ENCODE results near the gene LRRC15. TPM values are rescaled to one million over a fixed set of nuclear protein-coding genes. Genes with fewer than 3 reads are reported as not detected.

LRRC15 gene
- total and polyA plus RNA-seq, 7 donors, result 0.01 to 0.09 (median 0.04) TPM; not detected in 4

- WGBS, 3 donors, result 61 to 72% (median 64%) methylated on average over 2 of the region's 2 CpGs
- ATAC-seq, result no peak
- intact Hi-C loops (cut with DNase I), result loop anchor here in 1 of 2 donors (1.0 kb wide), 1 partner anchor 26 kb away; no protein-coding TSS in a partner anchor
- peaks cover 15% of the 10 kb centered on the region for H3K4me1 ChIP-seq
- H3K36me3 ChIP-seq (ENCODE audit: insufficient read depth in 1 of 2, low read depth in 1 of 2), result peaks cover 0 to 8% of the 10 kb centered on the region in 2 donors
- DNase-seq, result no peak
- H3K9me3 ChIP-seq, result no peaks in the 10 kb centered on the region
- H3K27me3 ChIP-seq (ENCODE audit: insufficient read depth in 3 of 3, low read length in 2 of 3), result peaks cover 0 to 49% (median 6%) of the 10 kb centered on the region in 3 donors
- H3K27ac ChIP-seq, result no peak within 1 kb of the TSS
- peak within 1 kb of the TSS; percentile 44 for H3K4me3 ChIP-seq
- TF ChIP-seq CTCF (IDR thresholded peaks at IDR 0.05), result no peak
These were observed 29.6 kb upstream of the LRRC15 start, which contains the start of gene GP5 for GRCh38 chr3:194399166-194399565. GP5 (minus strand) TSS chr3:194399266; CDS start chr3:194398282, 984 bp downstream.

DNA sequence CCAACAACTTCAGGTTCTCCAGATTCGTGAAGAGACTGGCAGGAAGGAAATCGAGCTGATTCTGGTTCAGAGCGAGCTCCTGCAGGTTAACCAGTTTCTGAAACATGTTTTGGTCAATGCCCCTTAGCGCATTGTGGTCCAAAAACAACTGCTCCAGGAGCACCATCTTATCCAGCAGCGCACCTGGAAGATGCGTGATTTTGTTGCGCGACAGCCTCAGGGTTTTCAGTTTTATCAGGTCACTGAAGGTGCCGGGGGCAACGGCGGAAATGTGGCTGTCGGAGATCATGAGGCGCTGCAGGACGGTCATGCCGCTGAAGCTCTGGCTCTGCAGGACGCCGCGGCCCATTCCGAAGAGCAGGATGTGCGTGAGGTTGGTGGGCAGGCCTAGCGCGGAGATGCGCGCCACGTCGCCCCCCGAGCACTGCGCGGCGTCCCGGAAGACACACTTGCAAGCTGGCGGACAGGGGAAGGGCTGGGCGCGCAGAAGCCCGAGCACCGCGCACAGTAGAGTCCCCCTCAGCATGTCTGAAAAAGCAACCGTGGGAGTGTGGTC, 28.3 kb upstream of the LRRC15 start:
- peaks cover 0 to under 1% of the 10 kb centered on the region in 2 donors for H3K36me3 ChIP-seq (ENCODE audit: insufficient read depth in 1 of 2, low read depth in 1 of 2)
- intact Hi-C loops (cut with DNase I), result no loop called here
- H3K27me3 ChIP-seq (ENCODE audit: insufficient read depth in 3 of 3, low read length in 2 of 3), result peaks cover 0 to 49% (median 6%) of the 10 kb centered on the region in 3 donors
- no peak overlapping the region for H3K27ac ChIP-seq
- TF ChIP-seq CTCF (IDR thresholded peaks at IDR 0.05), result no peak
- DNase-seq, result no peak
- H3K9me3 ChIP-seq, result no peaks in the 10 kb centered on the region
- peak overlapping the region; percentile 44 for H3K4me3 ChIP-seq
- WGBS, 3 donors, result 12 to 18% (median 17%) methylated on average over 33 to 38 of the region's 38 CpGs
- peak in 2 of 4 donors; percentile 23 to 28 for ATAC-seq
- H3K4me1 ChIP-seq, result peaks cover 15% of the 10 kb centered on the region

DNA sequence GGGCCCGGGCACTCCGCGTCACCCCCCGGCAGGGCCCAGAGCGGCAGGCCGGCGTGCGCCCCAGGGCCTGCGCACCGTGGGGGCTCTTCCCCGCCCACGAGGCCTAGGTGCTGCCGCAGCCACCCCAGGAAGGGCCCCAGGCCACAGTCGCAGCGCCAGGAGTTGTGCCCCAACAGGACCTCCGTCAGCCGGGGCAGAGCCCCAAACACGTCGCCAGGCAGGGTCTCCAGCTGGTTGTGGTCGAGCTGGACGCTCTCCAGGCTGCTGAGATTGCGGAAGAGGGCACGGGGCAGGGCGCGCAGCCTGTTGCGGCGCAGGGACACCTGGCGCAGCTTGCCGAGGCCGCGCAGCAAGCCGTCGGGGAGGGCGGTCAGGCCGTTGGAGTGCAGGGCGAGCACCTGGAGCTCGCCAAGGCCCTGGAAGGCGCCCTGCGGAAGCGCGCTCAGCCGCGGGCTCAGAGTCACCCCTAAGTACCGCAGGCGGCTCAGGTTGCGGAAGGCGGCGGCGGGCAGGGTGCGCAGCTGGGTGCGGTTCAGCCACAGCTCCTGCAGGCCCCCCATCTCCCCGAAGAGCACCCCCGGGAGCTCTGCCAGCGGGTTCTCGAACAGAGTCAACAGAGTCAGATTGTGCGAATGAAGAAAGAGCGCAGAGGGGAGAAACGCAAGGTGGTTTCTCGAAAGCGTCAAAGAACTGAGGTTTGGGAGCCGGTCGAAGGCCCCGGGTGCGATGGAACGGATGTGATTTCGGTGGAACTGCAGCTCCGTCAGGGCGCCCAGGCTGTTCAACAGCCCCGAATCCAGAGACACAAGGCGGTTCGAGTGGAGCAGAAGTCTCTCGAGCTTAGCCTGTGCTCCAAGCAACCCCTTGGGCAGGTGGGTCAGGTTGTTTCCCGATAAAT, 27.6 kb upstream of the LRRC15 start:
- Histone ChIP-seq H3K27ac (no peak overlapping the region), H3K36me3 (ENCODE audit: insufficient read depth in 1 of 2, low read depth in 1 of 2) (no peaks in the 10 kb centered on the region), H3K9me3 (no peaks in the 10 kb centered on the region), H3K4me3 (peak overlapping the region; percentile 44), H3K4me1 (peaks cover 15% of the 10 kb centered on the region), H3K27me3 (ENCODE audit: insufficient read depth in 3 of 3, low read length in 2 of 3) (peaks cover 0 to 52% (median 6%) of the 10 kb centered on the region in 3 donors)
- 26 to 29% (median 27%) methylated on average over 72 to 73 of the region's 73 CpGs for WGBS, 3 donors
- TF ChIP-seq CTCF (IDR thresholded peaks at IDR 0.05), result no peak
- no peak for DNase-seq
- intact Hi-C loops (cut with DNase I), result no loop called here
- peak; percentile 26 to 49 (median 42) for ATAC-seq

- no peak overlapping the region for H3K27ac ChIP-seq
- ATAC-seq (no peak), DNase-seq (no peak)
- H3K4me3 ChIP-seq, result peak overlapping the region; percentile 44
- no peaks in the 10 kb centered on the region for H3K36me3 ChIP-seq (ENCODE audit: insufficient read depth in 1 of 2, low read depth in 1 of 2)
- intact Hi-C loops (cut with DNase I), result no loop called here
- TF ChIP-seq CTCF (IDR thresholded peaks at IDR 0.05), result no peak
- peaks cover 0 to 57% (median 6%) of the 10 kb centered on the region in 3 donors for H3K27me3 ChIP-seq (ENCODE audit: insufficient read depth in 3 of 3, low read length in 2 of 3)
- H3K4me1 ChIP-seq, result peaks cover 15% of the 10 kb centered on the region
- H3K9me3 ChIP-seq, result no peaks in the 10 kb centered on the region
- WGBS, 3 donors, result 26 to 33% (median 30%) methylated on average over 13 of the region's 13 CpGs
These were observed 27.0 kb upstream of the LRRC15 start for GRCh38 chr3:194396539-194396858.
